ENCODE data around the gene GET4.

Gene GET4, protein sequence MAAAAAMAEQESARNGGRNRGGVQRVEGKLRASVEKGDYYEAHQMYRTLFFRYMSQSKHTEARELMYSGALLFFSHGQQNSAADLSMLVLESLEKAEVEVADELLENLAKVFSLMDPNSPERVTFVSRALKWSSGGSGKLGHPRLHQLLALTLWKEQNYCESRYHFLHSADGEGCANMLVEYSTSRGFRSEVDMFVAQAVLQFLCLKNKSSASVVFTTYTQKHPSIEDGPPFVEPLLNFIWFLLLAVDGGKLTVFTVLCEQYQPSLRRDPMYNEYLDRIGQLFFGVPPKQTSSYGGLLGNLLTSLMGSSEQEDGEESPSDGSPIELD

DNA sequence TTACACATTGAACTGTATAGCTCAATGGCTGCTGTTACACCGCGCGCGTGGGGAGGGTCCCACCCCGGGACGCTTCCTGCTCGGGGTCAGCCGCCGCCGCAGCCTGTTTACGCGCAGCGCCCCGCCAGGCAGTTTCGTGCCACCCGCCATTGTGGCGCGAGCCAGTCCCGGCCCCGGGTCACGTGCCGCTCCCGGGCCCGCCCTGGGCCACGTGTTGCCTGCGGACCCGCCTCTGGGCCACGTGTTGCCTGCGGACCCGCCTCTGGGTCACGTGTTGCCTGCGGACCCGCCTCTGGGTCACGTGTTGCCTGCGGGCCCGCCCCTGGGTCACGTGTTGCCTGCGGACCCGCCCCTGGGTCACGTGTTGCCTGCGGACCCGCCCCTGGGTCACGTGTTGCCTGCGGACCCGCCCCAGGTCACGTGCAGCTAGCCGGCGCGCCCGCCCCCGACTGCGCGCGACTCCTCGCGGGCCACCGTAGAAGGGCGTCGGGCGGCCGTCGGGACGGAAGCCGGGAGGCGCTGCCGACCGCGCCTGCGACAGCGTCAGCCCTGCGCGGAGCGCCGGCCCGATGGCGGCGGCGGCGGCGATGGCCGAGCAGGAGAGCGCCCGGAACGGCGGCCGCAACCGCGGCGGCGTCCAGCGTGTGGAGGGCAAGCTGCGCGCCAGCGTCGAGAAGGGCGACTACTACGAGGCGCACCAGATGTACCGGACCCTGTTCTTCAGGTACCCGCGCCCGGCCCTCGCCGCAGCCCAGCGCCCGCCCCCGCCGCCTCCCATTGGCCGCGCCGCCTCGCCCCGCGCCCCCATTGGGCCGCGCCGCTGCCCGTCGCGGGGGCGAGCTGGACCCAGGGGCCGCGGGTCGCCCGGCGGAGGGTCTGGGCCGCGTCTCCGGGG lies at the start of gene GET4:
Gene GET4 (plus strand): TSS at position 478 of the 895 bp plus-strand sequence. CDS start 92 bp downstream, at position 570.
- peak within 1 kb of the TSS; percentile 80 for H3K27ac ChIP-seq (ENCODE audit: extremely low read depth, low read depth, low read length)
- no peaks in the 10 kb centered on the region for H3K9me3 ChIP-seq (ENCODE audit: control insufficient read depth, insufficient read depth, low read depth, low read length)
- H3K36me3 ChIP-seq (ENCODE audit: control insufficient read depth in 2 of 2, insufficient read depth in 1 of 2, low read length in 2 of 2), result peaks cover 0 to 38% of the 10 kb centered on the region in 2 experiments; a peak in 1 of 3 replicates
- H3K4me3 ChIP-seq (ENCODE audit: low read depth, low read length), result peak within 1 kb of the TSS; percentile 94
- no peaks in the 10 kb centered on the region for H3K4me1 ChIP-seq (ENCODE audit: control insufficient read depth, insufficient read depth, low read length)
- ChIA-PET CTCF (interaction anchor here (0.6 to 1.4 kb wide), 5 partner anchors 17 to 100 kb away, joined by 3 to 5 read pairs (median 3); partner anchors contain the start of gene COX19), POLR2A (interaction anchor here (0.6 to 0.7 kb wide), 3 partner anchors 63 to 107 kb away, joined by 3 read pairs; partner anchors contain the start of gene COX19)
- TF ChIP-seq ZNF510 (tag by site-specific recombination; IDR thresholded peaks at IDR 0.05; ENCODE audit: insufficient replicate concordance), result no peak
- TF ChIP-seq ZNF184 (tag by site-specific recombination; IDR thresholded peaks at IDR 0.05), result peak; percentile 39; the same call in 1 of the 2 replicates
- TF ChIP-seq, protein P1, sequence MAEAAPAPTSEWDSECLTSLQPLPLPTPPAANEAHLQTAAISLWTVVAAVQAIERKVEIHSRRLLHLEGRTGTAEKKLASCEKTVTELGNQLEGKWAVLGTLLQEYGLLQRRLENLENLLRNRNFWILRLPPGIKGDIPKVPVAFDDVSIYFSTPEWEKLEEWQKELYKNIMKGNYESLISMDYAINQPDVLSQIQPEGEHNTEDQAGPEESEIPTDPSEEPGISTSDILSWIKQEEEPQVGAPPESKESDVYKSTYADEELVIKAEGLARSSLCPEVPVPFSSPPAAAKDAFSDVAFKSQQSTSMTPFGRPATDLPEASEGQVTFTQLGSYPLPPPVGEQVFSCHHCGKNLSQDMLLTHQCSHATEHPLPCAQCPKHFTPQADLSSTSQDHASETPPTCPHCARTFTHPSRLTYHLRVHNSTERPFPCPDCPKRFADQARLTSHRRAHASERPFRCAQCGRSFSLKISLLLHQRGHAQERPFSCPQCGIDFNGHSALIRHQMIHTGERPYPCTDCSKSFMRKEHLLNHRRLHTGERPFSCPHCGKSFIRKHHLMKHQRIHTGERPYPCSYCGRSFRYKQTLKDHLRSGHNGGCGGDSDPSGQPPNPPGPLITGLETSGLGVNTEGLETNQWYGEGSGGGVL (tag by site-specific recombination; IDR thresholded peaks at IDR 0.05), result no peak
- 0 out of 2 replicates have a peak, but pooled peaks have one; percentile 34 for TF ChIP-seq ZNF596 (tag by site-specific recombination; IDR thresholded peaks at IDR 0.05)
- TF ChIP-seq, protein P2, sequence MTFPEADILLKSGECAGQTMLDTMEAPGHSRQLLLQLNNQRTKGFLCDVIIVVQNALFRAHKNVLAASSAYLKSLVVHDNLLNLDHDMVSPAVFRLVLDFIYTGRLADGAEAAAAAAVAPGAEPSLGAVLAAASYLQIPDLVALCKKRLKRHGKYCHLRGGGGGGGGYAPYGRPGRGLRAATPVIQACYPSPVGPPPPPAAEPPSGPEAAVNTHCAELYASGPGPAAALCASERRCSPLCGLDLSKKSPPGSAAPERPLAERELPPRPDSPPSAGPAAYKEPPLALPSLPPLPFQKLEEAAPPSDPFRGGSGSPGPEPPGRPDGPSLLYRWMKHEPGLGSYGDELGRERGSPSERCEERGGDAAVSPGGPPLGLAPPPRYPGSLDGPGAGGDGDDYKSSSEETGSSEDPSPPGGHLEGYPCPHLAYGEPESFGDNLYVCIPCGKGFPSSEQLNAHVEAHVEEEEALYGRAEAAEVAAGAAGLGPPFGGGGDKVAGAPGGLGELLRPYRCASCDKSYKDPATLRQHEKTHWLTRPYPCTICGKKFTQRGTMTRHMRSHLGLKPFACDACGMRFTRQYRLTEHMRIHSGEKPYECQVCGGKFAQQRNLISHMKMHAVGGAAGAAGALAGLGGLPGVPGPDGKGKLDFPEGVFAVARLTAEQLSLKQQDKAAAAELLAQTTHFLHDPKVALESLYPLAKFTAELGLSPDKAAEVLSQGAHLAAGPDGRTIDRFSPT (tag by site-specific recombination; IDR thresholded peaks at IDR 0.05), result peak; percentile 97
- no peak for TF ChIP-seq ZBTB21 (tag by site-specific recombination; IDR thresholded peaks at IDR 0.05)
- TF ChIP-seq BCL11A (tag by site-specific recombination; IDR thresholded peaks at IDR 0.05; ENCODE audit: low read depth), result no peak
- TF ChIP-seq ZNF521 (tag by site-specific recombination; IDR thresholded peaks at IDR 0.05), result no peak
- no peak for TF ChIP-seq ZNF416 (tag by site-specific recombination; IDR thresholded peaks at IDR 0.05)
- peak; percentile 27; the same call in 1 of the 2 replicates for TF ChIP-seq ZXDB (tag by site-specific recombination; IDR thresholded peaks at IDR 0.05)
- no peak for TF ChIP-seq ZNF629 (tag by site-specific recombination; IDR thresholded peaks at IDR 0.05)
- TF ChIP-seq ZNF211 (tag by site-specific recombination; IDR thresholded peaks at IDR 0.05; ENCODE audit: low read depth), result no peak
- TF ChIP-seq, protein P3, sequence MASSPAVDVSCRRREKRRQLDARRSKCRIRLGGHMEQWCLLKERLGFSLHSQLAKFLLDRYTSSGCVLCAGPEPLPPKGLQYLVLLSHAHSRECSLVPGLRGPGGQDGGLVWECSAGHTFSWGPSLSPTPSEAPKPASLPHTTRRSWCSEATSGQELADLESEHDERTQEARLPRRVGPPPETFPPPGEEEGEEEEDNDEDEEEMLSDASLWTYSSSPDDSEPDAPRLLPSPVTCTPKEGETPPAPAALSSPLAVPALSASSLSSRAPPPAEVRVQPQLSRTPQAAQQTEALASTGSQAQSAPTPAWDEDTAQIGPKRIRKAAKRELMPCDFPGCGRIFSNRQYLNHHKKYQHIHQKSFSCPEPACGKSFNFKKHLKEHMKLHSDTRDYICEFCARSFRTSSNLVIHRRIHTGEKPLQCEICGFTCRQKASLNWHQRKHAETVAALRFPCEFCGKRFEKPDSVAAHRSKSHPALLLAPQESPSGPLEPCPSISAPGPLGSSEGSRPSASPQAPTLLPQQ (tag by site-specific recombination; IDR thresholded peaks at IDR 0.05), result peak; percentile 83
- TF ChIP-seq ZNF530 (tag by site-specific recombination; IDR thresholded peaks at IDR 0.05; ENCODE audit: low read depth), result no peak
- no peak for TF ChIP-seq ZNF19 (tag by site-specific recombination; IDR thresholded peaks at IDR 0.05; ENCODE audit: low read depth)
- TF ChIP-seq ZNF677 (tag by site-specific recombination; IDR thresholded peaks at IDR 0.05), result peak; percentile 64; the same call in 1 of the 2 replicates
- TF ChIP-seq ZSCAN30 (tag by site-specific recombination; IDR thresholded peaks at IDR 0.05), result peak; percentile 64
- no peak for TF ChIP-seq ZNF555 (tag by site-specific recombination; conservative IDR thresholded peaks at IDR 0.05)
- no peak for TF ChIP-seq KLF16 (tag by site-specific recombination; IDR thresholded peaks at IDR 0.05)
- TF ChIP-seq ZNF473 (tag by site-specific recombination; IDR thresholded peaks at IDR 0.05), result no peak
- no peak for TF ChIP-seq ZNF324 (tag by site-specific recombination; IDR thresholded peaks at IDR 0.05)
- no peak for TF ChIP-seq ZNF157 (tag by site-specific recombination; IDR thresholded peaks at IDR 0.05)
- TF ChIP-seq ZSCAN16 (tag by site-specific recombination; IDR thresholded peaks at IDR 0.05), result no peak
- TF ChIP-seq, protein P4, sequence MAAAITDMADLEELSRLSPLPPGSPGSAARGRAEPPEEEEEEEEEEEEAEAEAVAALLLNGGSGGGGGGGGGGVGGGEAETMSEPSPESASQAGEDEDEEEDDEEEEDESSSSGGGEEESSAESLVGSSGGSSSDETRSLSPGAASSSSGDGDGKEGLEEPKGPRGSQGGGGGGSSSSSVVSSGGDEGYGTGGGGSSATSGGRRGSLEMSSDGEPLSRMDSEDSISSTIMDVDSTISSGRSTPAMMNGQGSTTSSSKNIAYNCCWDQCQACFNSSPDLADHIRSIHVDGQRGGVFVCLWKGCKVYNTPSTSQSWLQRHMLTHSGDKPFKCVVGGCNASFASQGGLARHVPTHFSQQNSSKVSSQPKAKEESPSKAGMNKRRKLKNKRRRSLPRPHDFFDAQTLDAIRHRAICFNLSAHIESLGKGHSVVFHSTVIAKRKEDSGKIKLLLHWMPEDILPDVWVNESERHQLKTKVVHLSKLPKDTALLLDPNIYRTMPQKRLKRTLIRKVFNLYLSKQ (tag by site-specific recombination; IDR thresholded peaks at IDR 0.05; ENCODE audit: borderline replicate concordance), result no peak
- TF ChIP-seq ZNF23 (tag by site-specific recombination; IDR thresholded peaks at IDR 0.05; ENCODE audit: borderline replicate concordance), result no peak
- no peak for TF ChIP-seq ZNF544 (tag by site-specific recombination; IDR thresholded peaks at IDR 0.05)
- TF ChIP-seq GFI1B (tag by site-specific recombination; IDR thresholded peaks at IDR 0.05), result no peak
- TF ChIP-seq ZNF658 (tag by site-specific recombination; IDR thresholded peaks at IDR 0.05), result no peak
- no peak for TF ChIP-seq ZNF2 (tag by site-specific recombination; IDR thresholded peaks at IDR 0.05)
- TF ChIP-seq ZFP69B (tag by site-specific recombination; IDR thresholded peaks at IDR 0.05), result peak; percentile 48; the same call in 1 of the 2 replicates
